HG03565 (cell line): ENCODE data around the gene HS6ST3.
"Not testable (repeated sequence)": the region's sequence is repeated elsewhere in the genome, so short reads cannot be mapped to it uniquely, and the experiment has no call there.

Source experiments
- ATAC-seq: cut with Tn5 transposase; IDR thresholded peaks from one replicate; pipeline ENCODE4 v1.9.1; 2021; ENCODE audit warnings: mild to moderate bottlenecking, moderate library complexity; ENCODE audit not compliant: unreplicated experiment

Gene HS6ST3

DNA sequence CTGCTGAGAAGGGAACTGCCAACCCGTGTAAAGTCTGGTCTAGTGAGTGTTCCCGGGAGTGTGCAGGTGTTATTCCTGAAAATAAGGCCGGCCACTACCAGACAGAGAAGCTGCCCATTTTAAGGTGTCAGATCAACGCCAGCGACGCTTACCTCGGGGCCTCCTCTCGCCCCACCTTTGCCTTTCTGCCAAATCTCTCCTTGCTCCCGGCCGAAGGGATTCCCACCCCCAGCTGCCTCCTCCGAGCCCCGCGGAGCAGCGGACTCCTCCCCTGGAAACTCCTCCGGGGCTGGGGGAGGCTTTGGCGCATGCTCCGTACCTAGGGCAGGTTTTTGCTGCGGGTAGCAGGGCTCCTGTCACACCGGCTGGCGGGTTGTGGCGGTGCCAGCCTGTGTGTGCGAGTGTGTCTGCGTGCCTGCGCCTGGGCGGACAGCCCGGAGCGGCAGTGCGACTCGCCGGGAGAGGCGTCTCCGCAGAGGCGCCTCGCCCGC is at the start of gene HS6ST3:
Gene HS6ST3, plus strand, starts transcription at position 359 of the 491 bp plus-strand sequence.
- ATAC-seq: peak; percentile 45

DNA sequence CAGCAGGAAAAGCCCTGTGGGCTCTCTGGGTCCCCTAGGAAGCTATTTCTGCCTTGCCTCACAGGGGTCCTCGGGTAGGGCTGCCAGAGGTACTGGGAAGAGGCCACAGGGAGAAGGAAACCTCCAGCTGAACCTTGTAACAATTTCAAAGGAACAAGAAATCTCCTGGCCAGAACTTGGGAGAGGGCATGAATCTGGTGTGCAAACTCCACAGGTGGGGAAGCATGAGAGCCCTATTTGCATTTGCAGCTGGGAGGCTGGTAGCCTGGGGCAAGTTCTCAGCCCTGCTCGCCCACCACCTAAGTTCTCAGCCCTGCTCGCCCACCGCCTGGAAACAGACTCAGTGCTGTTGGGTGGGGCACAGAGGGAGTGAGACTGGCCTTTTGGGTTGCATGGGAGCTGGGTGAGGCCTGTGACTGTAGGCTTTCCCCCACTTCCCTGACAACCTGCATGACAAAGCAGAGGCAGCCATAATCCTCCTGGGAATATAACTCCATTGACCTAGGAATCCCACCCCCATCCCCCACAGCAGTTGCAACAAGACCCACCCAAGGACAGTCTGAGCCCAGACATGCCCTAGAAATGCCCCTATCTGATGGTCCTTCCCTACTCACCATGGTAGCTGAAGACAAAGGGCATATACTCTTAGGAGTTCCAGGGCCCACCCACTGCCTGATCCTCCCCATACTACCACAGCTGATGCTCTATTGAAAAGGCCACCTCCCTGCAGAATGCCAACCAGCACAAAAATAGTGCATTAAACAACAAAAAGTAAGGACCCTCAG is 48.4 kb upstream of the HS6ST3 start:
- ATAC-seq: no peak

DNA sequence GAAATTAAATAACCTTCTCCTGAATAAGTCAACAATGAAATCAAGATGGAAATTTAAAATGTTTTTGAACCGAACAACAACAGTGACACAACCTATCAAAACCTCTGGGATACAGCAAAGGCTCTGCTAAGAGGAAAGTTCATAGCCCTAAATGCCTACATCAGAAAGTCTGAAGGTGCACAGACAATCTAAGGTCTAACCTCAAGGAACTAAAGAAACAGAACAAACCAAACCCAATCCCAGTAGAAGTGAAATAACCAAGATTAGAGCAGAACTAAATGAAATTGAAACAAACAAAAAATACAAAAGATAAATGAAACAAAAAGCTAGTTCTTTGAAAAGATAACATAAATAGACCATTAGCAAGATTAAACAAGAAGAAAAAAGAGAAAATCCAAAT is 45.7 kb upstream of the HS6ST3 start:
- no peak for ATAC-seq

DNA sequence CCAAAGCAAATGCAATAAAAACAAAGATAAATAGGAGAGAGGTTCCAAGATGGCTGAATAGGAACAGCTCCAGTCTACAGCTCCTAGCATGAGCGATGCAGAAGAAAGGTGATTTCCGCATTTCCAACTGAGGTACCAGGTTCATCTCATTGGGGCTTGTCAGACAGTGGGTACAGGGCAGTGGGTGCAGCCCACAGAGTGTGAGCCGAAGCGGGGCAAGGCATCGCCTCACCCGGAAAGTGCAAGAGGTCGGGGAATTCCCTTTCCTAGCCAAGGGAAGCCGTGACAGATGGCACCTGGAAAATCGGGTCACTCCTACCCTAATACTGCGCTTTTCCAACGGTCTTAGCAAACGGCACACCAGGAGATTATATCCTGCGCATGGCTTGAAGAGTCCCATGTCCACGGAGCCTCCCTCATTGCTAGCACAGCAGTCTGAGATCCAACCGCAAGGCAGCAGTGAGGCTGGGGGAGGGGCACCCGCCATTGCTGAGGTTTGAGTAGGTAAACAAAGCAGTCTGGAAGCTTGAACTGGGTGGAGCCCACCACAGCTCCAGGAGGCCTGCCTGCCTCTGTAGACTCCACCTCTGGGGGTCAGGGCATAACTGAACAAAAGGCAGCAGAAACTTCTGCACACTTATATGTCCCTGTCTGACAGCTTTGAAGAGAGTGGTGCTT is 43.3 kb upstream of the HS6ST3 start:
- ATAC-seq: not testable (repeated sequence)

DNA sequence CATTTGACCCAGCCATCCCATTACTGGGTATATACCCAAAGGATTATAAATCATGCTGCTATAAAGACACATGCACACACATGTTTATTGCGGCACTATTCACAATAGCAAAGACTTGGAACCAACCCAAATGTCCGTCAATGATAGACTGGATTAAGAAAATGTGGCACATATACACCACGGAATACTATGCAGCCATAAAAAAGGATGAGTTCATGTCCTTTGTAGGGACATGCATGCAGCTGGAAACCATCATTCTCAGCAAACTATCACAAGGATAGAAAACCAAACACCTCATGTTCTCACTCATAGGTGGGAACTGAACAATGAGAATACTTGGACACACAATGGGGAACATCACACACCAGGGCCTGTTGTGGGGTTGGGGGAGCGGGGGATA is 39.0 kb upstream of the HS6ST3 start:
- ATAC-seq: not testable (repeated sequence)

DNA sequence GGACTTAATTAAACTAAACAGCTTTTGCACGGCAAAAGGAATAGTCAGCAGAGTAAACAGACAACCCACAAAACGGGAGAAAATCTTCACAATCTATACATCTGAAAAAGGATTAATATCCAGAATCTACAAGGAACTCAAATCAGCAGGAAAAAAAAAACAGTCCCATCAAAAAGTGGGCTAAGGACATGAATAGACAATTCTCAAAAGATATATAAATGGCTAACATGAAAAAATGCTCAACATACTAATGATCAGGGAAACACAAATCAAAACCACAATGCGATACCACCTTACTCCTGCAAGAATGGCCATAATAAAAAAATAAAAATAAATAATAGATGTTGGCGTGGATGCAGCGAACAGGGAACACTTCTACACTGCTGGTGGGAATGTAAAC is 38.4 kb upstream of the HS6ST3 start:
- not testable (repeated sequence) for ATAC-seq

DNA sequence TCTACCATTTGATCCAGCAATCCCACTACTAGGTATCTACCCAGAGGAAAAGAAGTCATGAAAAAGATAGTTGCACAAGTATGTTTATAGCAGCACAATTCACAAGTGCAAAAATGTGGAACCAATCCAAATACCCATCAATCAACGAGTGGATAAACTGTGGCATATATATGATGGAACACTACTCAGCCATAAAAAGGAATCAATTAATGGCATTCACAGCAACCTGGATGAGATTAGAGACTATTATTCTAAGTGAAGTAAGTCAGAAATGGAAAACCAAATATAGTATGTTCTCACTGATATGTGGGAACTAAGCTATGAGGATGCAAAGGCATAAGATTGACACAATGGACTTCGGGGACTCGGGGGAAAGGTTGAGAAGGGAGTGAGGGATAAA is 38.0 kb upstream of the HS6ST3 start:
- ATAC-seq: not testable (repeated sequence)

DNA sequence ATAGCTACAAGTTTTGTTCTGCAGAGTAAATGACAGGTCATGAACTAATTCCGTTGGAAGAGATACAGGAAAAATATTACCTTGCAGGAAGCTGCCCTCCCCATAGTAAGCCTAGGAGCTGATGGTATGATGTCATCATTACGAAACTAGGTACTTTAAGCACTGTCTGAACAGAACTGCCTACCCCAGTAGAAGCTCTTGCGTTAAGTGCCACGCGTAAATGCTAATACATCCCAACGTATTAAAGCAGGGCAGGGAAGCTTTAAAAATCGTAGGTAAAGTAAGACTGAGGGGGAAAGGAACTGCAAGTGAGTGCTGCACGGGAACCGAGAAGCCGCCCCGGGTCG is 37.3 kb upstream of the HS6ST3 start:
- ATAC-seq: peak; percentile 52

DNA sequence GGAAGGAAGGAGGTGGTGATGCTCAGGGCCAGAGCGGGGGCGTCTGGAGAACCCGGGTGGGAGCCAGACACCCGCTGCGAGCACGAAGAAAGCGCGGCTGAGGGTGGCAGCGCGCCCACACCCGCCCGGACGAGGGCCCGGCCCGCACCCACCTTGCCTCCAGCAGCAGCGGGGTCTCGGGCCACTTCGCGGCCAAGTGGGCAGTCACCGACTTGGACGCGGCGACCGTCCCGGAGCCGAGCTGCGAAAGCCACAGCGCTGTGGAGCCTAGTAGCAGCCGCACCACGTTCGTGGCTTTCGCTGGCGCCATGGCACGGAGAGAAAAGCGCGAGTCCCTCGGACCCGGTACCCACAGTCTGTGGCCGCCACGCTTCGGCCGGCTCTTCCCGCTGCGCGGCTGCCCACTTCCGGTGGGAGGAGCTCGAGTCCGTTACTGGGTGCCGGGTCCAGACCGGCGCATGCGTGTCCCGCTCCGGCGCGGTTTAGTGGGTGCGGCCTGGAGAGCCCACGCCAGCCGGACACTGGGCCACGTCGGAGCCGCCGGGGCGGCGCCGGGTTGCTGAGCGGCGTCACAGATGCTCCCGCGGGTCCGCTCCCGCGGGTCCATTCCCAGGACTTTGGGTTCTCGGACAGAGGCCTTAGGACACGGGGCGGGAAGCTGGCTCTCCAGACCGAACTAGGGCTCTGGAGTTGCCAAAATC is 36.8 kb upstream of the HS6ST3 start, which contains the start of gene UGGT2:
Gene UGGT2, minus strand, starts transcription at position 399 of the 701 bp plus-strand sequence. Its CDS starts 89 bp downstream, at position 310.
- peak; percentile 95 for ATAC-seq

DNA sequence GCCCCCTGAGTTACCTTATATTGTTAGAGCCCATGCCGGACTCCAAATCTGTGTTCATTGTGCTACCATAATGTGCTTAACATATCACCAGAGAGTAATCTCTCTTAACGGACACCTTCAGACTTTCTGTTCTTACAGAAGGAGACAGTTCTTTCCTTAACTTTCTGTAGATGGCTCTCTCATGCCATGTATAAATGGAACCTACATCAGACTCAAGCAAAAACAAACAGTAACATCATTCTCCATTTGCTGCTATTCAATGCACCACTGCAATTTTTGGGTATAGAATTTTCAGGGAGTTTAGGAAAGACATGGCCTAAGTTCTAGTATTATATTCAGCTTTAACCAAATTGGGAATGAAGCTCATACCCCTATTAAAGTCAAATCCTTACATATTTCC is 24.1 kb upstream of the HS6ST3 start:
- ATAC-seq: no peak

DNA sequence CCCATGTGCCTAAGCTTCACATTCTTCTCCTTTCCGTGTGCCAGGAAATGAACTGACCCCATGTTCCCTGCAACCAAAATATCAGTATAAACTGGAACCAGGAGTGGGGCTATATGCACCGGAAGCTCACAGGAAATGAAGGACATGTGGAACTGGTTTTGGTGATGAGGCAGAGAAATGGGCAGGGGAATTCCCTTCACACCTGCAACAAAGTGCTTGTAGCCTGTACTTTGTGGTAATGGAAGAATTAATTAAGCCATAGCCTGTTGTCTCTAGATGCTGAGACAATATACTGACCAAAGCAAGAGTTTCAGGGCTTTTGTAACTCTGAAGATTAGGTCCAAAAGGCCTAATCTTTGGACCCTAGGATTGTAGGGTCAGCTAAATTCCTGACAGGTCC is 21.2 kb upstream of the HS6ST3 start:
- ATAC-seq: no peak

DNA sequence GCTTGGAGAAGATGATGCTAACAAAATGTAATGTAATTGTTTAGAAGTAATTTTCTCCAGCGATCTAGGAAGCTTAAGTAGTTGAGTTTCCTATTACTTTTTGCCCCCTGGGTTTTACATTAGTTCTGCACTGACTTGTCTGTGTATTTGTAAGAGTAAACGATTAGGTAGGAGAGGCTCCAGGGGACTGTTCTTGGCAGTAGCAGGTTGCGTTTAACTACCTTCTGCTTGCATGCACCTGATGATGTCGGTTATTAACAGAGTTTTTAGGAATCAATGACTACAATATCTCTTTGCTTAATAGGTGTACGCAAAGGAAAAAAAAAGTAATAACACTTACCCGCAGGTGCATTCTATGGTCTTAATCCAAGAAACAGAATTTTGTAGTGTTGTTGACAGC is 18.4 kb upstream of the HS6ST3 start:
- ATAC-seq: no peak

DNA sequence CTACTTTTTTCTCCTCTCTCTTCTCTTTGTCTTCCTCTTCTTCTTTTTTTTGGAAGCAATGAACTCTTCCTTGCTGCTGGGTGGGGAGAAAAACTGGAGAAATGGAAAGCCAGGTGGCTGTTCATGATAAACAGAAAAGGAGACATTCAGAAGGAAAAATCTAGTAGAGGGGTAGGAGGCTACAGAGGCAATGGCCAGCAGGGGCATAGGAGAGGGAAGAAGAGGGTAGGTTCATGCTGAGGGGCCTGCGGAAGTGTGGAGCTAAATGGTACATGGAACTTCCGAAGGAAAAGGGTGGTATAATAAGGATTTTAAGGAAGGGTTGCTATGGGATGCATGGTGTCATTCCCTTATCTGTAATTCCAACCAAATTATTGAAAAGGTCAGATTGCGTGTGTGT is 17.5 kb upstream of the HS6ST3 start:
- ATAC-seq: no peak

DNA sequence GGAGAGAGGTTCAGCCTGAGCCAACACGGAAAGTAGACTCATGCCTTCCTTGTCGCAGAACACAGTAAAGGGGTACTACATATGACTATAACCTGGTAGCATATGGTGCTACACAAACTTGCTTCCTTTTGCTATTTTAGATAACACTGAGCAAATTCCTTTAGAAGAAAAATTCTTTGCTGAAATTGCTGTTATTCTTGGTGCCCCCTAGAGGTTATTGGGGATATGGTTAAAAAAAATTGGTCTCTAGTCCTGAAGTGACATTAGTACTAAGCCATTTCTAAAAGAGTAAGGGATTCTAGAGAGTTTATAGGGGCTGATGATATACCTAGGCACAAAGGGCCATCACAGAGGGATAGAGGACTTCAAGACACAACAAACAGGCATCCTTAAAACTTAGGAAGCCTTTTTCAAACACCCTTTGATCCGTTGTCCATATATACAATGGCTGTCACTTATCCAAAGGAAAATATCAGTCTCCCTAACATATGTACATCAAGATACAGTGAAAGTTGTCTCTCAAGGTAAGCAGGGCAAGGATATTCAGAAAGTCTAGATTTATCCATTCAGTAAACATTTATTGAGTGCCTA is 13.9 kb upstream of the HS6ST3 start:
- no peak for ATAC-seq

DNA sequence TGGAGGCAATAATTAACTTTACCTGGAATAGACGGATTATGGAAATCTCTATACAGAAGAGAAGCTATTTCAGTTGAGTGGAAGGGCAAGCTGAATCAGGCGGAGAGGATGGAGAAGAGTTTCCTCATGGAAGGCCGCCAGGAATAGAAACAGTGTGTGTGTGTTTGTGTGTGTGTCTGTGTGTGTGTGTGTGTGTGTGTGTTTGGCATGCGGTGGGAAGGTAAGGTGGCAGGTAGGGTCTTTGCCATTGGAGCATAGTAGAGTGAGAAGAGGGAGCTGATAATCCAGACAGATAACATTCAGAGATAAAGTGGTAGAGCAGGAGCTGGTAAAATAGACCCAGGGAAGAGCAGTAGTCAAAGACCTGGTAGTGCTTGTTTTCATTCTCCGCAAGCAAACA is 9.2 kb upstream of the HS6ST3 start:
- ATAC-seq: no peak

DNA sequence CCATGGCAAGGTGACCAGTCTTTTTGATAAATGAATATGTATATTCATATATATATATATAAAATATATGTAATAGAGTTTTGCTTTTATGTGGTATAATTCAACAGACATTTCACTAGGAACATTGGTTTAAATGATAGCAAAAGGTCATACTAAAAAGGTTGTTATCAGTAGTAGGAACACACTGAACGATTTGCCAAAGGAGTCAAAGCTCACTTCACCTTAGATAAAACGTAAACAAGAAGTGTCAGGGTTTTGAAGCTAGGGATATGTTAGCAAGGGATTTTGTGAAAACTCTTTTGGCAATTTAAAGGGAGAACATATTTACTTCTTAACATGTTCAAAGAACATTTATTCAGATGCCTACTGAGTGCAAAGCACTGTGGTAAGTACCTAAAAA is 8.0 kb upstream of the HS6ST3 start:
- ATAC-seq: no peak

DNA sequence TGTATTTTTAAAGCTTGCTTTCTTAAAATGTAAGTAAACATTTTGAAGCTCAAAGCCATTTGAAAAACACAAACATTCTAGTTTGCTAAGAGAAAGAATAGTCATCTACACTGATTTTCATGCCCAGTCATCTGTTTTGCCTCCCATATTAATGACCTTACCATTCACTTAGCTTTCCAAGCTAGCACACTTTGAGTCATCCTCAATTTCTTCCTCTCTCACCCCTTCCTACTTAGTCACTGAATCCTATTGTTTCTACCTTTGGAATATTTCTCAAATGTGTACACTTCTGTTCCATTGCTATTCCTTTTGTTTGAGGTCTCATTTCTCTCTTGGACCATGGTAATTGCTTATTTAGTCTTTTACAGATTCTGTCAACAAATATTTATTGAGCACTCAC is 7.3 kb upstream of the HS6ST3 start:
- ATAC-seq: no peak

DNA sequence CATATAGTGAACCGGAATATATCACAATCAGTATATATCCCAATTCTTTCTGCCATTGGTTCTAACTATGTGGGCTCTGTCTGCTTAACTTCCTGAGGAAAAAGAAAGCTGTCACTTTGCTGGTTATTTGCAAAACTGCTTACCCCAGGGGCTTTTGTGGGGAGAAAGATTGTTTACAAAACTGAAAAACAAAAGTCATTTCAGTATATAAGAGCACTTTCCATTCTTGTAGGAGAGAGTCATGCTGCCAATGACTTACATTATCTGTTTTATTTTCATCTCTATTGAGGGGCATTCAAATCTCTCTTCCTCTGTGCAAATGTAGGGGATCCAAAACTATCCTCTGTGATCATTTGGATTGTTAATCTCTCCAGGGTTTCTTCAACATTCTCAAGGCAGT is 3.2 kb upstream of the HS6ST3 start:
- no peak for ATAC-seq

DNA sequence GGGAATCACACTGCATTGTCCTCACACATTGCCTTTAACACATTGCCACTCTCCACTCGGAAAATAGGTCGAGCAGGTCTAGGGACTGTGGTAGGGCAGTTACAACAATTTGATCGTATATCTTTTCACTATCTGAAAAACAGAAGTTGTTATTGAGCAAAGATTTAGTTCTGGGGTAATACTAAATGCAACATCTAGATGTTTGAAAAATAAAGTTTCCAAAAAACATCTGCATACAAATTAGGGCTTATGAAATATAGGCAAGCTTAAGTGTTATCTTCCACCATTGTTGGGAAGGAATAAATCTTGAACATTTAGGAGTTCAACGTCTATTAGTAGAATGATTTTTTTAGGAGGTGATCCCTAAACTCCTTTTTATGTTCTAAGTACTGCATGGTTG is 768 bp upstream of the HS6ST3 start:
- ATAC-seq: no peak

DNA sequence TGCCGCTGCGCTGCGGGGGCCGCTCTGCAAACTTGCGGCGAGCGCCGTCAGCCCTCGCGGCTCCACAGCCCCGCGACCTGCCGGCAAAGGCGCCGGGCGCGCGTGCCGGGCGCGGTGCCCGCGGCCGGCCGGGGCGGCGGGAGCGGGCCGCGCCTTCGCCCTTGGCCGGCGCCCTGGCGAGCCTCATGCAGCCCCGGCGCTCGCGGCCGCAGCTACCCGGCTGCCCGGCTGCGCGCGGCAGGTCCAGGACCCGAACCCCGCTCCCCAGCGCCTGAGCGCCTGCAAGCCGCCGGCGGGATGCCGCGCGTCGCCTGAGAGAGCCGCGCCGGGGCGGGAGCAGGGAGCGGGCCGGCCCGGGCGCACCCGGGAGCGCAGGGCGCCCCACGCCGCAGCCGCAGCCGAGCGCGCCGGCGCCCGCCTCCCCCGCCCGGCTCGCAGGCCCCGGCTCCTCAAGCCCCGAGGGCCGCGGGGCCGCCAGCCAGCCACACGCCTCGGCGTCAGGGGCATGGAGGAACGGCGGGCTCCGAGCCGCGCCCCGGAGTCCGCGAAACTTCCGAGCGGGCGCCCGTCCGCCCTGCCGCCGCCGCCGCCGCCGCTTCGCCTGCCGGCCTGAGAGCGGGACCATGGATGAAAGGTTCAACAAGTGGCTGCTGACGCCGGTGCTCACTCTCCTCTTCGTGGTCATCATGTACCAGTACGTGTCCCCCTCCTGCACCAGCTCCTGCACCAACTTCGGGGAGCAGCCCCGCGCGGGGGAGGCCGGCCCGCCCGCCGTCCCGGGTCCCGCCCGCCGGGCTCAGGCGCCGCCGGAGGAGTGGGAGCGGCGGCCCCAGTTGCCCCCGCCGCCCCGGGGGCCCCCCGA is 564 bp downstream of the HS6ST3 start:
- ATAC-seq: peak; percentile 41
